GM12865 (cell line): ENCODE data around the gene NAGS.
A peak's percentile ranks its signal among the peaks of the same experiment; 100 is the strongest.

Experiments used
- DNase-seq: peaks from one replicate; pipeline ENCODE4 v3.0.0; 2010; ENCODE audit warnings: low read depth
- H3K4me3 ChIP-seq: 2 replicates; pipeline ENCODE4 v1.5.1; 2011; ENCODE audit warnings: mild to moderate bottlenecking, low read depth, low read length, control low read depth
- CTCF ChIP-seq: IDR thresholded peaks from 2 replicates; pipeline ENCODE4 v1.5.1; 2011; ENCODE audit warnings: low read length, control low read depth, low read depth, inconsistent platforms; ENCODE audit not compliant: insufficient read depth; ENCODE audit errors: missing control alignments

Gene NAGS

GRCh38 chr17:44004761-44005526 lies 522 bp downstream of the NAGS start:
- no peak overlapping the region for H3K4me3 ChIP-seq
- no peak for DNase-seq
- TF ChIP-seq CTCF: no peak

- TF ChIP-seq CTCF: peak; percentile 13
- DNase-seq: no peak
- peak overlapping the region; percentile 71 for H3K4me3 ChIP-seq
Measured at GRCh38 chr17:44005527-44006271, 1.3 kb downstream of the NAGS start.

- TF ChIP-seq CTCF: no peak
- no peak for DNase-seq
- H3K4me3 ChIP-seq: peak overlapping the region; percentile 71
Measured at GRCh38 chr17:44006272-44006597, 1.8 kb downstream of the NAGS start.

GRCh38 chr17:44006598-44007345 lies 2.4 kb downstream of the NAGS start:
- peak overlapping the region; percentile 71 for H3K4me3 ChIP-seq
- peak; percentile 65 for TF ChIP-seq CTCF
- peak; percentile 97 for DNase-seq

GRCh38 chr17:44007346-44008204 lies 3.2 kb downstream of the NAGS start:
- no peak for DNase-seq
- peak overlapping the region; percentile 71 for H3K4me3 ChIP-seq
- TF ChIP-seq CTCF: no peak

GRCh38 chr17:44008205-44008909 lies 3.9 kb downstream of the NAGS start:
- TF ChIP-seq CTCF: no peak
- H3K4me3 ChIP-seq: no peak overlapping the region
- no peak for DNase-seq
